HEK293 (cell line): Measurements from ENCODE around the gene LAMTOR4.
A peak's percentile ranks its signal among the peaks of the same experiment; 100 is the strongest.

Experiments
- CTCF ChIA-PET: fragments of 350-600 bp; formaldehyde crosslinking; extraction: SDS; loops from one replicate; lab custom pipeline; 2021; ENCODE audit warnings: antibody characterized with exemption; lab: Yijun Ruan, JAX
- POLR2A ChIA-PET: fragments of 300-600 bp; formaldehyde crosslinking; extraction: SDS; loops from one replicate; lab custom pipeline; 2020; ENCODE audit warnings: antibody characterized with exemption, inconsistent platforms; lab: Yijun Ruan, JAX
- H3K27ac ChIP-seq: fragments of 200-500 bp; sonication (Bioruptor generic); 2 replicates; pipeline ENCODE4 v1.5.1; 2014; ENCODE audit warnings: low read depth, low read length, control low read depth, inconsistent platforms; ENCODE audit errors: extremely low read depth
- H3K36me3 ChIP-seq, 2 experiments: fragments of 200-500 bp in 1 of 2; sonication (Bioruptor generic) in 1 of 2; 1 replicate in 1 of 2; 2 replicates in 1 of 2; pipeline ENCODE4 v1.5.1; 2014 to 2017; ENCODE audit warnings: inconsistent platforms in 2 of 2, low read length in 2 of 2; ENCODE audit not compliant: control insufficient read depth in 2 of 2, insufficient read depth in 1 of 2
- H3K4me1 ChIP-seq: fragments of 200-500 bp; sonication (Bioruptor generic); 2 replicates; pipeline ENCODE4 v1.5.1; 2014; ENCODE audit warnings: mild to moderate bottlenecking, low read length, inconsistent platforms; ENCODE audit not compliant: control insufficient read depth, insufficient read depth
- H3K4me3 ChIP-seq: 2 replicates; pipeline ENCODE4 v1.5.1; 2011; ENCODE audit warnings: low read depth, mild to moderate bottlenecking, control low read depth, low read length, moderate library complexity
- H3K9me3 ChIP-seq: fragments of 200-500 bp; sonication (Bioruptor generic); 2 replicates; pipeline ENCODE4 v1.5.1; 2014; ENCODE audit warnings: low read depth, low read length, inconsistent platforms; ENCODE audit not compliant: control insufficient read depth, insufficient read depth
- BCL11B ChIP-seq: fragments of 450-650 bp; formaldehyde crosslinking; IDR thresholded peaks from 2 replicates; pipeline ENCODE4 v1.5.1; 2016; ENCODE audit warnings: low read depth, missing biosample characterization, missing genetic modification characterization
- GFI1B ChIP-seq: fragments of 450-650 bp; formaldehyde crosslinking; IDR thresholded peaks from 2 replicates; pipeline ENCODE4 v1.5.1; 2016; ENCODE audit warnings: missing biosample characterization, missing genetic modification characterization
- HIC1 ChIP-seq: fragments of 450-650 bp; formaldehyde crosslinking; IDR thresholded peaks from 2 replicates; pipeline ENCODE4 v1.5.1; 2016; ENCODE audit warnings: missing biosample characterization, missing genetic modification characterization
- KLF7 ChIP-seq: fragments of 450-650 bp; formaldehyde crosslinking; IDR thresholded peaks from 2 replicates; pipeline ENCODE4 v1.5.1; 2016; ENCODE audit warnings: missing biosample characterization, missing genetic modification characterization, borderline replicate concordance
- PRDM1 ChIP-seq: fragments of 450-650 bp; formaldehyde crosslinking; IDR thresholded peaks from 2 replicates; pipeline ENCODE4; 2016; ENCODE audit warnings: missing biosample characterization, missing genetic modification characterization
- RBAK ChIP-seq: fragments of 450-650 bp; formaldehyde crosslinking; IDR thresholded peaks from 2 replicates; pipeline ENCODE4 v1.5.1; 2016; ENCODE audit warnings: missing biosample characterization, missing genetic modification characterization
- SALL2 ChIP-seq: fragments of 450-650 bp; formaldehyde crosslinking; IDR thresholded peaks from 2 replicates; pipeline ENCODE4 v1.5.0; 2017; ENCODE audit warnings: missing biosample characterization, mild to moderate bottlenecking, missing genetic modification characterization, borderline replicate concordance
- ZBTB48 ChIP-seq: fragments of 450-650 bp; formaldehyde crosslinking; IDR thresholded peaks from 2 replicates; pipeline ENCODE4 v1.5.1; 2016; ENCODE audit warnings: missing biosample characterization, missing genetic modification characterization
- ZBTB6 ChIP-seq: fragments of 450-650 bp; formaldehyde crosslinking; IDR thresholded peaks from 2 replicates; pipeline ENCODE4 v1.5.1; 2017; ENCODE audit warnings: missing biosample characterization, missing genetic modification characterization
- ZFP3 ChIP-seq: fragments of 450-650 bp; formaldehyde crosslinking; IDR thresholded peaks from 2 replicates; pipeline ENCODE4 v1.5.1; 2016; ENCODE audit warnings: low read depth, missing biosample characterization, missing genetic modification characterization
- ZNF18 ChIP-seq: fragments of 450-650 bp; formaldehyde crosslinking; IDR thresholded peaks from 2 replicates; pipeline ENCODE4 v1.5.1; 2016; ENCODE audit warnings: missing biosample characterization, missing genetic modification characterization
- ZNF184 ChIP-seq: fragments of 450-650 bp; IDR thresholded peaks from 2 replicates; pipeline ENCODE4 v1.5.1; 2018; ENCODE audit warnings: missing biosample characterization, mild to moderate bottlenecking, missing genetic modification characterization
- ZNF223 ChIP-seq: fragments of 450-650 bp; formaldehyde crosslinking; IDR thresholded peaks from 2 replicates; pipeline ENCODE4 v1.5.1; 2016; ENCODE audit warnings: missing biosample characterization, missing genetic modification characterization
- ZNF394 ChIP-seq: fragments of 450-650 bp; formaldehyde crosslinking; IDR thresholded peaks from 2 replicates; pipeline ENCODE4 v1.5.1; 2016; ENCODE audit warnings: missing biosample characterization, missing genetic modification characterization, mild to moderate bottlenecking, moderate library complexity, borderline replicate concordance
- ZNF510 ChIP-seq: fragments of 450-650 bp; formaldehyde crosslinking; IDR thresholded peaks from 2 replicates; pipeline ENCODE4 v1.5.1; 2018; ENCODE audit warnings: mild to moderate bottlenecking, missing genetic modification characterization, missing biosample characterization; ENCODE audit not compliant: insufficient replicate concordance
- ZNF529 ChIP-seq: fragments of 450-650 bp; formaldehyde crosslinking; IDR thresholded peaks from 2 replicates; pipeline ENCODE4 v1.5.1; 2017; ENCODE audit warnings: missing genetic modification characterization, missing biosample characterization; ENCODE audit not compliant: insufficient replicate concordance
- ZNF548 ChIP-seq: fragments of 450-650 bp; formaldehyde crosslinking; IDR thresholded peaks from 2 replicates; pipeline ENCODE4 v1.5.1; 2016; ENCODE audit warnings: missing biosample characterization, missing genetic modification characterization
- ZNF580 ChIP-seq: fragments of 450-650 bp; formaldehyde crosslinking; IDR thresholded peaks from 2 replicates; pipeline ENCODE4 v1.5.1; 2016; ENCODE audit warnings: missing biosample characterization, missing genetic modification characterization
- ZNF623 ChIP-seq: fragments of 450-650 bp; formaldehyde crosslinking; IDR thresholded peaks from 2 replicates; pipeline ENCODE4 v1.5.1; 2016; ENCODE audit warnings: missing biosample characterization, missing genetic modification characterization
- ZNF639 ChIP-seq: fragments of 450-650 bp; formaldehyde crosslinking; IDR thresholded peaks from 2 replicates; pipeline ENCODE4 v1.5.1; 2016; ENCODE audit warnings: missing biosample characterization, missing genetic modification characterization
- ZNF692 ChIP-seq: fragments of 450-650 bp; formaldehyde crosslinking; IDR thresholded peaks from 2 replicates; pipeline ENCODE4 v1.5.1; 2016; ENCODE audit warnings: missing biosample characterization, missing genetic modification characterization
- ZNF776 ChIP-seq: fragments of 450-650 bp; formaldehyde crosslinking; IDR thresholded peaks from 2 replicates; pipeline ENCODE4 v1.5.0; 2017; ENCODE audit warnings: missing biosample characterization, missing genetic modification characterization, borderline replicate concordance

Gene LAMTOR4

GRCh38 chr7:100118388-100119071, 30.2 kb upstream of the LAMTOR4 start:
- H3K27ac ChIP-seq: peak overlapping the region; percentile 87
- peaks cover 0 to 14% of the 10 kb centered on the region in 2 experiments; a peak in 2 of 3 replicates for H3K36me3 ChIP-seq
- H3K9me3 ChIP-seq: no peaks in the 10 kb centered on the region
- POLR2A ChIA-PET: no interaction called here
- no peak for TF ChIP-seq ZNF510 (tag by site-specific recombination)
- TF ChIP-seq HIC1 (tag by site-specific recombination): peak; percentile 55; the same call in 1 of the 2 replicates
- no peak for TF ChIP-seq GFI1B
- TF ChIP-seq KLF7 (tag by site-specific recombination): no peak
- TF ChIP-seq ZNF394 (tag by site-specific recombination): no peak
- no peak for TF ChIP-seq BCL11B (tag by site-specific recombination)
- TF ChIP-seq ZNF529 (tag by site-specific recombination): no peak
- TF ChIP-seq ZFP3: peak; percentile 100
- TF ChIP-seq ZNF184 (tag by site-specific recombination): no peak
- 0 out of 2 replicates have a peak, but pooled peaks have one; percentile 78 for TF ChIP-seq ZBTB48
- no peak for TF ChIP-seq ZNF548 (tag by site-specific recombination)
- TF ChIP-seq ZNF223 (tag by site-specific recombination): no peak
- no peak for TF ChIP-seq ZNF776
- no peak for TF ChIP-seq PRDM1
- TF ChIP-seq ZNF623 (tag by site-specific recombination): no peak
- 0 out of 2 replicates have a peak, but pooled peaks have one; percentile 50 for TF ChIP-seq ZNF580 (tag by site-specific recombination)
- TF ChIP-seq RBAK: no peak
- no peak for TF ChIP-seq ZNF639 (tag by site-specific recombination)
- no peak for TF ChIP-seq ZBTB6 (tag by site-specific recombination)
- TF ChIP-seq SALL2 (tag by site-specific recombination): no peak
- peak; percentile 67; the same call in 1 of the 2 replicates for TF ChIP-seq ZNF692
- peak; percentile 39; the same call in 1 of the 2 replicates for TF ChIP-seq ZNF18 (tag by site-specific recombination)
- H3K4me3 ChIP-seq: peak overlapping the region; percentile 90
- CTCF ChIA-PET: interaction anchor here (1.4 kb wide), 1 partner anchor 14 kb away, joined by 3 read pairs; no protein-coding TSS in a partner anchor
- H3K4me1 ChIP-seq: peaks cover 3% of the 10 kb centered on the region; the same call in 1 of the 2 replicates
